ENCODE results near the gene DLGAP1.

DNA sequence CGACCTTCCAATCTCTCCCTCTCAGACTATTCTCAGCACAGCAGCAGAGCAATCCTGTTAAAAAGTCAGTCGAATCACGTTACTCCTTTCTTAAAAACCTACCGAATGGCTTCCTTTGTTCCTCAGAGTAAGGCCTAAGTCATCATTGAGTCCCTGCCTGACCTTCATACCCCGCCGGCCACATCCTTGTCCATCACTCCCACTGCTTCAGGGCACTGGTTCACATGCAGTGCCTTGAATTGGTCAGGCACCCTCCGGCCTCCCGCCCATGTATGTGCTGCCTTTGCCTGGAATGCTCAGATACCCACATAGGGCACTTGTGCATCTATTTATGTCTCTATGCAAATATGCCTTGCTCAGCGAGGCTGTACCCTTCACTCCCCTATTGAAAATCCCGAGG is 206.4 kb downstream of the DLGAP1 start:
- TF ChIP-seq, protein P1, sequence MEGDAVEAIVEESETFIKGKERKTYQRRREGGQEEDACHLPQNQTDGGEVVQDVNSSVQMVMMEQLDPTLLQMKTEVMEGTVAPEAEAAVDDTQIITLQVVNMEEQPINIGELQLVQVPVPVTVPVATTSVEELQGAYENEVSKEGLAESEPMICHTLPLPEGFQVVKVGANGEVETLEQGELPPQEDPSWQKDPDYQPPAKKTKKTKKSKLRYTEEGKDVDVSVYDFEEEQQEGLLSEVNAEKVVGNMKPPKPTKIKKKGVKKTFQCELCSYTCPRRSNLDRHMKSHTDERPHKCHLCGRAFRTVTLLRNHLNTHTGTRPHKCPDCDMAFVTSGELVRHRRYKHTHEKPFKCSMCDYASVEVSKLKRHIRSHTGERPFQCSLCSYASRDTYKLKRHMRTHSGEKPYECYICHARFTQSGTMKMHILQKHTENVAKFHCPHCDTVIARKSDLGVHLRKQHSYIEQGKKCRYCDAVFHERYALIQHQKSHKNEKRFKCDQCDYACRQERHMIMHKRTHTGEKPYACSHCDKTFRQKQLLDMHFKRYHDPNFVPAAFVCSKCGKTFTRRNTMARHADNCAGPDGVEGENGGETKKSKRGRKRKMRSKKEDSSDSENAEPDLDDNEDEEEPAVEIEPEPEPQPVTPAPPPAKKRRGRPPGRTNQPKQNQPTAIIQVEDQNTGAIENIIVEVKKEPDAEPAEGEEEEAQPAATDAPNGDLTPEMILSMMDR (IDR thresholded peaks at IDR 0.05), result no peak
- no peak for TF ChIP-seq ZFX (IDR thresholded peaks at IDR 0.05; ENCODE audit: borderline replicate concordance)
